Measurements from ENCODE around the gene ADORA2B. TPM values are rescaled to one million over a fixed set of nuclear protein-coding genes. Genes with fewer than 3 reads are reported as not detected.

The ADORA2B gene
- total and polyA plus RNA-seq, 2 of the 8 experiments (the other 6 are each of a cell fraction or from before 2014, with no cell fraction given): 2.6 to 8.2 TPM

DNA sequence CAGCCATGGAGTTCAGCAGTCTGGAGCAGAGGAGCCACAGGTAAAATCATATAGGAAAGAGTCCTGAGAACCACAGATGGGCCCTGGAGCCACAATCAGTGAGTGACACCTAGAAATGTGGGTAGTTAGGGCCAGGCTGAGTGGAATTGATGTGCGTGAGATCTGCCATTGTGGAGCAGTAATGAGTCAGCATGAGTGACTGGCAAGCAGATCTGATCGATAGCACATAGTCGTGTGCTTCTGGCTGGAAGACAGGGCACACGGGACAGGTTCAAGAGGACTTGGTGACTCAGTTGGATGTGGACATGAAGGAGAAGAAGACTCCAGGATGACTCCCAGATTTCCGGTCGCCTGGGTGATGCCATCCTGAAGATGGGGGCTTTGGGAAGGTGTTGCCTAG, 12.3 kb downstream of the ADORA2B start (continued):
- TF ChIP-seq RAD21 (IDR thresholded peaks at IDR 0.05 in 1 of 2, conservative IDR thresholded peaks at IDR 0.05 in 1 of 2; ENCODE audit: low read depth in 2 of 2, low read length in 2 of 2): no peak
- TF ChIP-seq TAF1 (IDR thresholded peaks at IDR 0.05; ENCODE audit: low read depth, low read length): no peak
- no peak for TF ChIP-seq ASH2L (IDR thresholded peaks at IDR 0.05; ENCODE audit: low read length)
- TF ChIP-seq CTBP2 (IDR thresholded peaks at IDR 0.05; ENCODE audit: borderline replicate concordance, insufficient read depth, insufficient read length, low read length): no peak
- no peak for TF ChIP-seq GABPA (IDR thresholded peaks at IDR 0.05; ENCODE audit: borderline replicate concordance, insufficient read depth, low read length)
- no peak for TF ChIP-seq EGR1 (IDR thresholded peaks at IDR 0.05; ENCODE audit: borderline replicate concordance, low read depth, low read length)
- TF ChIP-seq SIX5 (IDR thresholded peaks at IDR 0.05; ENCODE audit: low read depth, low read length): no peak
- TF ChIP-seq CHD1 (IDR thresholded peaks at IDR 0.05; ENCODE audit: low read depth, low read length): no peak
